ENCODE data around the gene RAG2.

RAG2 gene

GRCh38 chr11:36569095-36569494 is 28.9 kb downstream of the RAG2 start:
- Histone ChIP-seq H3K27ac (replicated peaks) (no peak overlapping the region), H3K4me3 (replicated peaks; ENCODE audit: insufficient read depth, low read length) (no peak overlapping the region), H3K27me3 (ENCODE audit: insufficient read depth, poor library complexity, severe bottlenecking) (peaks cover 9% of the 10 kb centered on the region)
- DNase-seq (ENCODE audit: low read depth in 1 of 2, low spot score in 1 of 2): no peak
- TF ChIP-seq REST (IDR thresholded peaks at IDR 0.05; ENCODE audit: insufficient replicate concordance, low read depth) (no peak), POLR2AphosphoS5 (IDR thresholded peaks at IDR 0.05; ENCODE audit: low read depth) (no peak), GABPA (IDR thresholded peaks at IDR 0.05; ENCODE audit: low read depth) (no peak), CTCF (IDR thresholded peaks at IDR 0.05; ENCODE audit: insufficient read depth, low read length) (no peak), SPI1 (IDR thresholded peaks at IDR 0.05; ENCODE audit: borderline replicate concordance, low read depth) (no peak)

DNA sequence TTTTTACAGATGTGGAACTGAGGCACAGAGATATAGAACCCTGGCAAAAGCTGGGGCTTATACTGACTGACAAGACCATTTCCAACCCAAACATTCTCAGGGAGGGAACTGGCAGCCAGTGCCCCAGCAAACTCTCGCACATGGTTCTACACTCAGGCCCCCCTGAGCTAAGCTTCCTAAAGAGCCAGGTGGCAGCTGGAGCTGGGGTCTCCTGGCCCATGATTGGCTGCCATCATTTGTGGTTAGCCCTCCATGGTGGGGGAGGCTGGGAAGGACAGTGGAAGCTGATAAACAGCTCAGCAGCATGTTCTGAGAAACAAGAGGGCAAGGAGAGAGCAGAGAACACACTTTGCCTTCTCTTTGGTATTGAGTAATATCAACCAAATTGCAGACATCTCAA is 30.3 kb downstream of the RAG2 start, which contains the start of gene RAG1:
Gene RAG1, plus strand, starts transcription at position 314 of the 400 bp plus-strand sequence. CDS start 5,298 bp downstream, outside the sequence.
- Histone ChIP-seq H3K27me3 (ENCODE audit: insufficient read depth, poor library complexity, severe bottlenecking) (peaks cover 9% of the 10 kb centered on the region), H3K27ac (replicated peaks) (no peak within 1 kb of the TSS), H3K4me3 (replicated peaks; ENCODE audit: insufficient read depth, low read length) (no peak within 1 kb of the TSS)
- no peak for DNase-seq (ENCODE audit: low read depth in 1 of 2, low spot score in 1 of 2)
- TF ChIP-seq REST (IDR thresholded peaks at IDR 0.05; ENCODE audit: insufficient replicate concordance, low read depth): no peak

GRCh38 chr11:36566407-36567053 is 31.5 kb downstream of the RAG2 start:
- H3K27me3 ChIP-seq (ENCODE audit: insufficient read depth, poor library complexity, severe bottlenecking): peaks cover 9% of the 10 kb centered on the region
- TF ChIP-seq REST (IDR thresholded peaks at IDR 0.05; ENCODE audit: insufficient replicate concordance, low read depth) (no peak), GABPA (IDR thresholded peaks at IDR 0.05; ENCODE audit: low read depth) (no peak), CTCF (IDR thresholded peaks at IDR 0.05; ENCODE audit: insufficient read depth, low read length) (no peak), SPI1 (IDR thresholded peaks at IDR 0.05; ENCODE audit: borderline replicate concordance, low read depth) (no peak), POLR2AphosphoS5 (IDR thresholded peaks at IDR 0.05; ENCODE audit: low read depth) (no peak)
- H3K27ac ChIP-seq (replicated peaks): no peak overlapping the region
- no peak for DNase-seq (ENCODE audit: low read depth in 1 of 2, low spot score in 1 of 2)
- no peak overlapping the region for H3K4me3 ChIP-seq (replicated peaks; ENCODE audit: insufficient read depth, low read length)

Data from HL-60 (cell line).